ENCODE data around the gene BCAS3.

- TF ChIP-seq, protein P1, sequence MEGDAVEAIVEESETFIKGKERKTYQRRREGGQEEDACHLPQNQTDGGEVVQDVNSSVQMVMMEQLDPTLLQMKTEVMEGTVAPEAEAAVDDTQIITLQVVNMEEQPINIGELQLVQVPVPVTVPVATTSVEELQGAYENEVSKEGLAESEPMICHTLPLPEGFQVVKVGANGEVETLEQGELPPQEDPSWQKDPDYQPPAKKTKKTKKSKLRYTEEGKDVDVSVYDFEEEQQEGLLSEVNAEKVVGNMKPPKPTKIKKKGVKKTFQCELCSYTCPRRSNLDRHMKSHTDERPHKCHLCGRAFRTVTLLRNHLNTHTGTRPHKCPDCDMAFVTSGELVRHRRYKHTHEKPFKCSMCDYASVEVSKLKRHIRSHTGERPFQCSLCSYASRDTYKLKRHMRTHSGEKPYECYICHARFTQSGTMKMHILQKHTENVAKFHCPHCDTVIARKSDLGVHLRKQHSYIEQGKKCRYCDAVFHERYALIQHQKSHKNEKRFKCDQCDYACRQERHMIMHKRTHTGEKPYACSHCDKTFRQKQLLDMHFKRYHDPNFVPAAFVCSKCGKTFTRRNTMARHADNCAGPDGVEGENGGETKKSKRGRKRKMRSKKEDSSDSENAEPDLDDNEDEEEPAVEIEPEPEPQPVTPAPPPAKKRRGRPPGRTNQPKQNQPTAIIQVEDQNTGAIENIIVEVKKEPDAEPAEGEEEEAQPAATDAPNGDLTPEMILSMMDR (IDR thresholded peaks at IDR 0.05) = no peak
- TF ChIP-seq ZFX (IDR thresholded peaks at IDR 0.05; ENCODE audit: borderline replicate concordance) = no peak
These were observed 500.6 kb downstream of the BCAS3 start for GRCh38 chr17:61178284-61178683.
